Hepatocyte (in vitro differentiated cells): ENCODE results near the gene ZBTB42. TPM values are rescaled to one million over a fixed set of nuclear protein-coding genes. Genes with fewer than 3 reads are reported as not detected.

Experiments used
- DNase-seq: peaks from one replicate; pipeline ENCODE4 v3.0.0-alpha.2; 2016; ENCODE audit warnings: low spot score
- H2AFZ ChIP-seq: fragments of 200-600 bp; sonication (generic); 2 replicates; pipeline ENCODE4 v1.6.0; 2016; ENCODE audit warnings: antibody characterized with exemption, mild to moderate bottlenecking
- H3K27ac ChIP-seq: fragments of 200-600 bp; sonication (generic); 2 replicates; pipeline ENCODE4 v1.5.1; 2016; ENCODE audit warnings: mild to moderate bottlenecking
- H3K27me3 ChIP-seq: fragments of 200-600 bp; sonication (generic); 2 replicates; pipeline ENCODE4 v1.6.1; 2016
- H3K36me3 ChIP-seq: fragments of 200-600 bp; sonication (generic); replicated peaks from 2 replicates; pipeline ENCODE4 v1.5.1; 2016; ENCODE audit warnings: low read depth; ENCODE audit not compliant: insufficient read depth
- H3K4me1 ChIP-seq: fragments of 200-600 bp; sonication (generic); 2 replicates; pipeline ENCODE4 v1.5.1; 2016; ENCODE audit warnings: mild to moderate bottlenecking, moderate library complexity; ENCODE audit not compliant: insufficient read depth
- H3K4me2 ChIP-seq: fragments of 200-600 bp; sonication (generic); 2 replicates; pipeline ENCODE4 v1.6.0; 2016
- H3K4me3 ChIP-seq: fragments of 200-600 bp; sonication (generic); 2 replicates; pipeline ENCODE4 v1.5.1; 2016; ENCODE audit warnings: mild to moderate bottlenecking
- H3K79me2 ChIP-seq: fragments of 200-600 bp; sonication (generic); 2 replicates; pipeline ENCODE4 v1.6.0; 2017; ENCODE audit warnings: mild to moderate bottlenecking
- H3K9me2 ChIP-seq: fragments of 200-600 bp; sonication (generic); replicated peaks from 2 replicates; pipeline ENCODE4 v1.6.0; 2017; ENCODE audit warnings: mild to moderate bottlenecking; ENCODE audit not compliant: insufficient read depth
- H3K9me3 ChIP-seq: fragments of 200-600 bp; sonication (generic); 2 replicates; pipeline ENCODE4 v1.5.1; 2016; ENCODE audit warnings: low read depth, mild to moderate bottlenecking
- H4K20me1 ChIP-seq: fragments of 200-600 bp; sonication (generic); 2 replicates; pipeline ENCODE4 v1.6.0; 2016; ENCODE audit warnings: mild to moderate bottlenecking; ENCODE audit not compliant: insufficient read depth, poor library complexity, severe bottlenecking
- EZH2 ChIP-seq: fragments of 200-600 bp; sonication (generic); IDR thresholded peaks from 2 replicates; pipeline ENCODE4 v1.6.1; 2016; ENCODE audit warnings: antibody characterized with exemption, mild to moderate bottlenecking, borderline replicate concordance
- EZH2phosphoT487 ChIP-seq: fragments of 200-600 bp; sonication (generic); IDR thresholded peaks from one replicate; pipeline ENCODE4 v1.6.1; 2018; ENCODE audit warnings: antibody characterized with exemption, mild to moderate bottlenecking, low read depth, moderate library complexity; ENCODE audit not compliant: unreplicated experiment, severe bottlenecking
- WGBS: methylation state at CpG from one replicate; pipeline ENCODE4 v1.1.6; 2016; ENCODE audit warnings: low lambda C conversion rate; ENCODE audit errors: missing lambda C conversion rate; 5-methylcytosine and 5-hydroxymethylcytosine counted together
- polyA plus RNA-seq: library from polyadenylated mRNA; unstranded; fragments of >200 nt; fragmentation: Nextera tagmentation; extraction: Ambion mirVana; gene quantifications from 2 replicates; pipeline ENCODE4 v1.2.1, GENCODE V29; 2016
- total RNA-seq: library from RNA; depleted of rRNA; stranded (reverse); fragments of >200 nt; gene quantifications from 2 replicates; pipeline ENCODE4 v1.2.3, GENCODE V29; 2014
- TF ChIP-seq, protein P1 (sequence below): fragments of 200-600 bp; sonication (generic); IDR thresholded peaks from 2 replicates; pipeline ENCODE4 v1.5.1; 2016; ENCODE audit warnings: antibody characterized with exemption, mild to moderate bottlenecking; ENCODE audit not compliant: poor library complexity

ZBTB42 gene
- total and polyA plus RNA-seq, 2 experiments from 2014 or later: 3.6 to 8.6 TPM

DNA sequence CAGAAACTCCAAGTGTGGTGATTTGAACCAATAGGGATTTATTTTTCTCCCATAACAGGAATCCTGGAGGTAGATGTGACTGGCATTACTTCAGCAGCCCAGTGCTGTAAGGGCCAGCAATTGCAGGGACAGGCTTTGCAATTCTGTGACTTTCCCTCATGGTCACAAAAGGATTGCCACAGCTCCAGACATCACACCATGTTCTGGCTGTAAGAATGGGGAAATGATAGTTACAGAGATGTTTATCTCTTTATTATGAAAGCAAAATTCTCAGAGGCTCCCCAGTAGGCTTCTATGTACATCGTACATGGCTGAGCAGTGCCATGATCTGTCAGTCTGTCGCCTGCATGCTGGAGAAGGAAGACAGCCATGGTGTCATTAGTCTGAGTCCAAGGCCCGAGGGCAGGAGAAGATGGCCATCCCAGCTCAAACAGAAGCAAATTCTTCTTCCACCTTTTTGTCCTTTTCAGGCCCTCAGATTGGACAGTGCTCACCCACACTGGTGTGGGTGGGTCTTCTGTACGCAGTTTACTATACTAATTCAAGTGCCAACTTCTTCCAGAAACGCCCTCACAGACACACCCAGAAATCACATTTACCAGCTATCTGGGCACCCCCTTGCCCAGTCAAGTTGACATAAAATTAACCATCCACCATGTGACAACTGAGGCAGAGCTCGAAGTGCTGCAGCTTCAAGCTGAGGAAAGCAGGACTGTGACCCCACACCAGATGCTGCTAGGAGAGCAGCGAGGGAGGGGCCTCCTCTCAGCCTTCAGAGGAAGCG, 17.2 kb downstream of the ZBTB42 start:
- Histone ChIP-seq H3K9me3 (no peaks in the 10 kb centered on the region), H3K27me3 (no peaks in the 10 kb centered on the region), H3K4me2 (no peak overlapping the region), H3K79me2 (peaks cover 31% of the 10 kb centered on the region), H3K4me1 (peaks cover 13% of the 10 kb centered on the region), H3K9me2 (no peaks in the 10 kb centered on the region), H4K20me1 (no peaks in the 10 kb centered on the region), H2AFZ (no peak overlapping the region), H3K4me3 (no peak overlapping the region), H3K36me3 (no peaks in the 10 kb centered on the region), H3K27ac (no peak overlapping the region)
- WGBS: 96% methylated on average over 8 of the region's 8 CpGs
- DNase-seq: no peak
- TF ChIP-seq, protein P1, sequence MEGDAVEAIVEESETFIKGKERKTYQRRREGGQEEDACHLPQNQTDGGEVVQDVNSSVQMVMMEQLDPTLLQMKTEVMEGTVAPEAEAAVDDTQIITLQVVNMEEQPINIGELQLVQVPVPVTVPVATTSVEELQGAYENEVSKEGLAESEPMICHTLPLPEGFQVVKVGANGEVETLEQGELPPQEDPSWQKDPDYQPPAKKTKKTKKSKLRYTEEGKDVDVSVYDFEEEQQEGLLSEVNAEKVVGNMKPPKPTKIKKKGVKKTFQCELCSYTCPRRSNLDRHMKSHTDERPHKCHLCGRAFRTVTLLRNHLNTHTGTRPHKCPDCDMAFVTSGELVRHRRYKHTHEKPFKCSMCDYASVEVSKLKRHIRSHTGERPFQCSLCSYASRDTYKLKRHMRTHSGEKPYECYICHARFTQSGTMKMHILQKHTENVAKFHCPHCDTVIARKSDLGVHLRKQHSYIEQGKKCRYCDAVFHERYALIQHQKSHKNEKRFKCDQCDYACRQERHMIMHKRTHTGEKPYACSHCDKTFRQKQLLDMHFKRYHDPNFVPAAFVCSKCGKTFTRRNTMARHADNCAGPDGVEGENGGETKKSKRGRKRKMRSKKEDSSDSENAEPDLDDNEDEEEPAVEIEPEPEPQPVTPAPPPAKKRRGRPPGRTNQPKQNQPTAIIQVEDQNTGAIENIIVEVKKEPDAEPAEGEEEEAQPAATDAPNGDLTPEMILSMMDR: no peak
- TF ChIP-seq EZH2phosphoT487 (no peak), EZH2 (no peak)

DNA sequence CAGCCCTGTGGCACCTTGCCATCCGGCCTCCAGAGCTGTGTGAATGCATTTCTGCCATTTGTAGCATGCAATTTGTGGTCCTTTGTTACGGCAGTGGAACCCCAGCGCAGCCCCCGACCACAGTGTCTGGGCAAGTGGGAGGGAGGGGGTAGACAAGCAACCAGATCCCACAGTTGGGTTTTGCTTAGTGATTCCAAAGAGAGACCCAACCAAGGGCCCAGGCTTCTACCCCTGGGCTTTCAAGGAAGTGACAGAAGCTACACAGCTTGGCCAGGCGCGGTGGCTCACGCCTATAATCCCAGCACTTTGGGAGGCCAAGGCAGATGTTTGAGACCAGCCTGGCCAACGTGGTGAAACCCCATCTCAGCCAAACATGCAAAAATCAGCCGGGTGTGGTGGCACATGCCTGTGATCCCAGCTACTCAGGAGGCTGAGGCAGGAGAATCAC, 17.8 kb downstream of the ZBTB42 start:
- Histone ChIP-seq H3K27me3 (no peaks in the 10 kb centered on the region), H3K4me1 (peaks cover 13% of the 10 kb centered on the region), H3K9me2 (no peaks in the 10 kb centered on the region), H3K79me2 (peaks cover 27% of the 10 kb centered on the region), H3K9me3 (no peaks in the 10 kb centered on the region), H3K36me3 (no peaks in the 10 kb centered on the region), H3K27ac (no peak overlapping the region), H3K4me3 (no peak overlapping the region), H4K20me1 (no peaks in the 10 kb centered on the region), H2AFZ (no peak overlapping the region), H3K4me2 (no peak overlapping the region)
- no peak for DNase-seq
- no peak for TF ChIP-seq EZH2
- no peak for TF ChIP-seq EZH2phosphoT487
- TF ChIP-seq, protein P1: no peak
- WGBS: 93% methylated on average over 9 of the region's 9 CpGs

DNA sequence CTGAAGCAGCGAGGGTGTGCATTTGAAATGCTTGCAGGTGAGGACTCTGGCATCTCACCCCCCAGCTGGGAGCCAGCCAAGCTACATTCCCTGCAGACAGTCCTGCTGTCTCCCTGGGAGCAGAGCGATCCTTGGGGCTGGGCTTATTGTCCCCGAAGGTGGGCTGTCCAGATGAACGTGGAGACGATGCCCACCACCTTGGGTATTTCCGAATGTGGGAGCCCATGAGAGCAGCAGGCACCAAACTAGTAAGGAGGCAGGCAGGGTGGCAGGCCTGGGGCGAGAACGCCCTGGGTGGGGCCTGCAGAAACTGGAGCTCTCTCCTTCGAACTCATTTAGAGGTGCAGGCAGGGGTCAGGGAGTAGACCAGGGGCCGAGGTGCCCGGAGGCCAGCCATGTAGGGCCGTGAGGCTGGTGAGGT, 18.5 kb downstream of the ZBTB42 start:
- Histone ChIP-seq H2AFZ (no peak overlapping the region), H3K9me2 (no peaks in the 10 kb centered on the region), H3K4me1 (peaks cover 13% of the 10 kb centered on the region), H4K20me1 (no peaks in the 10 kb centered on the region), H3K27ac (no peak overlapping the region), H3K4me2 (no peak overlapping the region), H3K27me3 (no peaks in the 10 kb centered on the region), H3K36me3 (no peaks in the 10 kb centered on the region), H3K9me3 (no peaks in the 10 kb centered on the region), H3K79me2 (peaks cover 24% of the 10 kb centered on the region), H3K4me3 (no peak overlapping the region)
- TF ChIP-seq EZH2phosphoT487: no peak
- TF ChIP-seq, protein P1: no peak
- TF ChIP-seq EZH2: no peak
- WGBS: 94% methylated on average over 12 of the region's 12 CpGs
- peak; percentile 3 for DNase-seq
